ENCODE results near the gene ZNF207.
"Not testable (repeated sequence)": the region's sequence is repeated elsewhere in the genome, so short reads cannot be mapped to it uniquely, and the experiment has no call there.

ZNF207 gene

GRCh38 chr17:32388613-32389459, 38.9 kb downstream of the ZNF207 start:
- no peak for DNase-seq

GRCh38 chr17:32393904-32394303, 43.9 kb downstream of the ZNF207 start:
- DNase-seq: no peak

GRCh38 chr17:32396343-32396742, 46.4 kb downstream of the ZNF207 start:
- no peak for DNase-seq

- DNase-seq: no peak
These were observed 49.0 kb downstream of the ZNF207 start for GRCh38 chr17:32398946-32399345.

- not testable (repeated sequence) for DNase-seq
These were observed 60.1 kb downstream of the ZNF207 start for GRCh38 chr17:32410085-32410484.

- no peak for DNase-seq
These were observed 76.9 kb downstream of the ZNF207 start for GRCh38 chr17:32426894-32427293.

GRCh38 chr17:32429598-32429997, 79.6 kb downstream of the ZNF207 start:
- no peak for DNase-seq
